Right cardiac atrium (tissue), 5 donors: ENCODE results near the gene YPEL5. TPM values are rescaled to one million over a fixed set of nuclear protein-coding genes. Genes with fewer than 3 reads are reported as not detected.

Experiments
- ATAC-seq, 2 donors: fragments of 200-7000 bp; cut with Tn5 transposase; one replicate each; pipeline versions ENCODE4 v1.8.0 to v1.9.1; 2020; ENCODE audit warnings: moderate library complexity in 2 of 2, mild to moderate bottlenecking in 1 of 2
- DNase-seq, 3 donors: peaks; one replicate each; pipeline ENCODE4 v3.0.0-alpha.2; 2020
- H3K27ac ChIP-seq: one replicate; pipeline ENCODE4 v1.5.1; 2013; ENCODE audit warnings: mild to moderate bottlenecking, low read length, control low read depth, moderate library complexity
- H3K27me3 ChIP-seq: one replicate; pipeline ENCODE4 v1.6.1; 2013; ENCODE audit not compliant: control insufficient read depth, insufficient read depth
- H3K4me1 ChIP-seq: one replicate; pipeline ENCODE4 v1.6.1; 2013; ENCODE audit warnings: low read length; ENCODE audit not compliant: control insufficient read depth, insufficient read depth
- H3K4me3 ChIP-seq: one replicate; pipeline ENCODE4 v1.5.1; 2013; ENCODE audit warnings: low read length, control low read depth
- H3K9me3 ChIP-seq: one replicate; pipeline ENCODE4 v1.6.1; 2013; ENCODE audit warnings: low read length; ENCODE audit not compliant: control insufficient read depth
- WGBS: extraction: QIAGEN DNeasy Blood & Tissue Kit; methylation state at CpG from one replicate; pipeline ENCODE4 v1.1.7; 2013; 5-methylcytosine and 5-hydroxymethylcytosine counted together
- intact Hi-C, 4 donors: fragments of 100-400 bp; cut with DNase I; formaldehyde crosslinking; loops; one replicate each; pipeline versions ENCODE4 v1.11.0 to v1.14.0; 2022 to 2023
- polyA plus RNA-seq: library from polyadenylated mRNA; stranded (reverse); fragments of 200-250 nt; gene quantifications from one replicate; pipeline ENCODE4 v1.2.3, GENCODE V29; 2013
- total RNA-seq, 4 donors: library from RNA; stranded (reverse); fragmentation: NEBNext Ultra II Directional; extraction: Animal tissue kit (Norgen Biotek cat#: 25700); gene quantifications; one replicate each; pipeline ENCODE4 v1.2.1, GENCODE V29; 2021
- donor health status: healthy with polysubstance abuse.
- donor health status: DM: no; HTN: yes; CAD: no.
- donor health status: DM: no; HTN: no; CAD: no.
- donor health status: DM: no; HTN: yes; CAD: no; lungs with severe emphysema.
- donor health status: DM: yes; HTN: yes; CAD: no.

The YPEL5 gene
- total and polyA plus RNA-seq, 5 donors: 49.5 to 71.7 (median 59.5) TPM

- DNase-seq (no peak), ATAC-seq (no peak)
- 84% methylated on average over 1 of the region's 1 CpG for WGBS
- H3K27ac ChIP-seq: no peak overlapping the region
- no peaks in the 10 kb centered on the region for H3K9me3 ChIP-seq
- no peak overlapping the region for H3K4me3 ChIP-seq
- H3K4me1 ChIP-seq: peaks cover 6% of the 10 kb centered on the region
- H3K27me3 ChIP-seq: no peaks in the 10 kb centered on the region
- intact Hi-C loops: loop anchor here in 2 of 4 donors (5.0 to 10.0 kb wide), 4 partner anchors 38 to 502 kb away; no protein-coding TSS in a partner anchor
Measured at GRCh38 chr2:30205456-30205855, 58.6 kb downstream of the YPEL5 start.

- H3K9me3 ChIP-seq: no peaks in the 10 kb centered on the region
- intact Hi-C loops: loop anchor here in 2 of 4 donors (5.0 to 10.0 kb wide), 4 partner anchors 39 to 501 kb away; no protein-coding TSS in a partner anchor
- DNase-seq: no peak
- H3K4me1 ChIP-seq: peaks cover 5% of the 10 kb centered on the region
- no peak for ATAC-seq
- H3K27me3 ChIP-seq: no peaks in the 10 kb centered on the region
- H3K4me3 ChIP-seq: no peak overlapping the region
- WGBS: 79% methylated on average over 9 of the region's 9 CpGs
- no peak overlapping the region for H3K27ac ChIP-seq
Measured at GRCh38 chr2:30206461-30207430, 59.9 kb downstream of the YPEL5 start.

DNA sequence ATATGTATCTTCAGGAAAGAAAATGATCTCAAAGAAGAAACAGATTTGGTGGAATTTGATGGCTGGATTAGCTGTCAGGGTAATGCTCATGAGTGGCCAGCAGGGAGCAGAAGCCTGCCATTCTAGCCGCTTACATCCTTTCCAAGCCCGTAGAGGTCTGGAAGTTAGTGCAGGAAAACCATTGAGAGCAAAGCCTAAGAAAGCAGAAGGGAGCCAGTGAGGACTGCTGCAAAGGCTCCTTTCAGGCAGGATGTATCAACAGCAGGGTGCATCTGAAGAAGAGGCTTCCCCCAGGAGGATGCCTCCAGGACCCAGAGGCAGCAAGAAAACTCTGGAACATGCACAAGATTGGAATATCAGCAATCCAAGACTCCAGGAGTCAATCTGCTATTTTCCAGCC is 61.6 kb downstream of the YPEL5 start:
- WGBS: 2% methylated on average over 2 of the region's 2 CpGs
- ATAC-seq: peak; percentile 91 to 95
- peak; percentile 53 to 79 (median 66) for DNase-seq
- Histone ChIP-seq H3K27me3 (no peaks in the 10 kb centered on the region), H3K27ac (no peak overlapping the region), H3K9me3 (no peaks in the 10 kb centered on the region), H3K4me1 (peaks cover 2% of the 10 kb centered on the region), H3K4me3 (no peak overlapping the region)
- intact Hi-C loops: loop anchor here (2.0 to 10.0 kb wide), 5 partner anchors 41 to 499 kb away; no protein-coding TSS in a partner anchor

- ATAC-seq: no peak
- H3K4me3 ChIP-seq: no peak overlapping the region
- no peaks in the 10 kb centered on the region for H3K27me3 ChIP-seq
- H3K27ac ChIP-seq: no peak overlapping the region
- H3K4me1 ChIP-seq: peaks cover 2% of the 10 kb centered on the region
- DNase-seq: no peak
- intact Hi-C loops: loop anchor here (2.0 to 10.0 kb wide), 5 partner anchors 42 to 498 kb away; no protein-coding TSS in a partner anchor
- WGBS: no CpG with 5 or more reads among the region's 2 CpGs
- H3K9me3 ChIP-seq: no peaks in the 10 kb centered on the region
Measured at GRCh38 chr2:30209227-30209626, 62.4 kb downstream of the YPEL5 start.

Other genes with a start within 250 kb of the YPEL5 start
- gene ALK, start 225.4 kb upstream of the YPEL5 start, total RNA-seq: under 1 TPM in 3 of 4 donors, not detected in 1; 0.06 to 0.17 (median 0.14) TPM
- gene ALK, start 225.4 kb upstream of the YPEL5 start, polyA plus RNA-seq: 0.05 TPM
- 10 to 100 TPM; 22.9 to 31.3 (median 24.2) TPM for gene LBH, start 84.5 kb downstream of the YPEL5 start, total RNA-seq
- gene LBH, start 84.5 kb downstream of the YPEL5 start, polyA plus RNA-seq: 12.4 TPM